Thyroid gland (tissue), 4 donors: ENCODE measurements around the gene LRRC8D. TPM values are rescaled to one million over a fixed set of nuclear protein-coding genes. Genes with fewer than 3 reads are reported as not detected.
"Not testable (repeated sequence)": the region's sequence is repeated elsewhere in the genome, so short reads cannot be mapped to it uniquely, and the experiment has no call there.

ENCODE experiments used
- DNase-seq, 2 donors: peaks; one replicate each; pipeline ENCODE4 v3.0.0-alpha.2; 2019
- H3K27ac ChIP-seq, 3 donors: fragments of 200-600 bp; sonication (generic); 1 replicate in 2 of 3; 2 replicates in 1 of 3; pipeline ENCODE4 v1.5.1; 2016 to 2019; ENCODE audit warnings: mild to moderate bottlenecking in 1 of 3, moderate library complexity in 1 of 3
- H3K27me3 ChIP-seq: fragments of 200-600 bp; sonication (generic); one replicate; pipeline ENCODE4 v1.5.1; 2019
- H3K36me3 ChIP-seq, 2 donors: fragments of 200-600 bp; sonication (generic); one replicate each; pipeline ENCODE4 v1.5.1; 2016 to 2019
- H3K4me1 ChIP-seq, 2 donors: fragments of 200-600 bp; sonication (generic); one replicate each; pipeline ENCODE4 v1.5.1; 2017 to 2019
- H3K4me3 ChIP-seq, 3 donors: fragments of 200-600 bp; sonication (generic); replicated peaks in 1 of 3; 1 replicate in 2 of 3; 2 replicates in 1 of 3; pipeline ENCODE4 v1.5.1; 2016; ENCODE audit warnings: mild to moderate bottlenecking in 1 of 3
- H3K9me3 ChIP-seq: fragments of 200-600 bp; sonication (generic); one replicate; pipeline ENCODE4 v1.5.1; 2017
- POLR2A ChIP-seq, 2 donors: fragments of 450-650 bp; IDR thresholded peaks; one replicate each; pipeline ENCODE4 v1.6.1; 2017; ENCODE audit warnings: antibody characterized with exemption in 2 of 2, mild to moderate bottlenecking in 2 of 2, moderate library complexity in 1 of 2
- WGBS, 2 donors: methylation state at CpG; one replicate each; pipeline ENCODE4 v1.1.5; 2017; 5-methylcytosine and 5-hydroxymethylcytosine counted together
- intact Hi-C: fragments of 100-400 bp; cut with DNase I; formaldehyde crosslinking; loops from one replicate; pipeline ENCODE4 v1.15.1; 2023
- total RNA-seq, 4 donors: library from RNA; depleted of rRNA; stranded (reverse); fragments of >200 nt; gene quantifications; one replicate each; pipeline ENCODE4 v1.2.3, GENCODE V29; 2016
- TF ChIP-seq, protein P1 (sequence below), 6 experiments: fragments of 200-600 bp in 3 of 6; fragments of 450-650 bp in 3 of 6; sonication (generic) in 3 of 6; IDR thresholded peaks; one replicate each; pipeline ENCODE4 v1.5.1; 2016 to 2019; ENCODE audit warnings: antibody characterized with exemption in 6 of 6, mild to moderate bottlenecking in 2 of 6, inconsistent platforms in 1 of 6, moderate library complexity in 1 of 6

The LRRC8D gene
- 10 to 100 TPM; 21.1 to 46.7 (median 35.3) TPM for total RNA-seq

DNA sequence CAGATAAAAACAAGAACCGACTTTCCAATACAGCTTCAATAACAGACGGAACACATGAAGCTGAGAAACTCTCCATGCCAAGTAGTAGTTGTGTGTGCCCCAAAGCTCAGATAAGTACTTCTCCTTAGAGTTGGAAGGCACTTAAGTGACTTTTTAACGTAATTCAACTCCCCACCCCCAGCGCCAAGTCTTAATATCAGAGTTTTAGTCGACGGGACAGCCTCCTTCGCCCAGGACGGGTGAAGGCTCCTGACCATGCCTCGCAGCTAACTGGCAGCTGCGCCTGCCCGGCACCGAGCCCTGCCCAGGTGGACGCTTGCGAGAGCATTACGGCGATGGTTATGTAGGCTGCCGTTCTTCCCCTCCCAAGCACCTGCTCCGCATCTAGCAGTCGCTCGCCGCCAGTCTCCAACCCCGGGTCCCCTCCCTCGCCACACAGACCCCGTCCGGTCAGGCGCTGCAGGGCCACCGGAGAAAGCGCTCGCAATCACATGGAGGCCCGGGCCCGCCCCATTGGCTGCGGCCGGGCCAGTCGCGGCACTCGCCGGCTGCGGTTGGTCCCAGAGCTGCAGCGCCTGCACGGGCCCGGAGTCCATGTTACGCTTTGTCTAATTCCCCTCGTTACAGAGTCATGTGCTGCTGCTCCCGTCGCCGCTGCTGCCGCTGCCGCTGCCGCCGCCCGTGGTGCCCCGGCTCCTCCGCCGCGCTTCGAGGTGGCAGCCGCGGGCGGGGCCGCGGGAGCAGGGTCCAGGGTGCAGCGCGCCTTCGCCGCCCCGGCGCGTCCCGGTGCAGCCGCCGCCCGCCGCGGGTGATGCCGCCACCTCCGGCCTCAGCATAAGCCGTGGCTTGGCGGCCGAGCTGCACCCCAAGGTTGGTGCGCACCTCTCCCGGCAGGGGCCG lies at the start of gene LRRC8D:
Gene LRRC8D (plus strand): TSS at position 611 of the 900 bp plus-strand sequence. CDS start 112,037 bp downstream, outside the sequence.
- intact Hi-C loops = no loop called here
- no peaks in the 10 kb centered on the region for H3K36me3 ChIP-seq
- H3K27ac ChIP-seq = peak within 1 kb of the TSS; percentile 72 to 88 (median 75)
- no peaks in the 10 kb centered on the region for H3K9me3 ChIP-seq
- 2% methylated on average over 14 to 20 of the region's 82 CpGs for WGBS, 2 donors
- peak; percentile 90 to 91 for DNase-seq
- peak within 1 kb of the TSS; percentile 27 to 94 (median 93) for H3K4me3 ChIP-seq
- H3K4me1 ChIP-seq = peaks cover 13 to 16% of the 10 kb centered on the region in 2 donors
- no peaks in the 10 kb centered on the region for H3K27me3 ChIP-seq
- TF ChIP-seq, protein P1, sequence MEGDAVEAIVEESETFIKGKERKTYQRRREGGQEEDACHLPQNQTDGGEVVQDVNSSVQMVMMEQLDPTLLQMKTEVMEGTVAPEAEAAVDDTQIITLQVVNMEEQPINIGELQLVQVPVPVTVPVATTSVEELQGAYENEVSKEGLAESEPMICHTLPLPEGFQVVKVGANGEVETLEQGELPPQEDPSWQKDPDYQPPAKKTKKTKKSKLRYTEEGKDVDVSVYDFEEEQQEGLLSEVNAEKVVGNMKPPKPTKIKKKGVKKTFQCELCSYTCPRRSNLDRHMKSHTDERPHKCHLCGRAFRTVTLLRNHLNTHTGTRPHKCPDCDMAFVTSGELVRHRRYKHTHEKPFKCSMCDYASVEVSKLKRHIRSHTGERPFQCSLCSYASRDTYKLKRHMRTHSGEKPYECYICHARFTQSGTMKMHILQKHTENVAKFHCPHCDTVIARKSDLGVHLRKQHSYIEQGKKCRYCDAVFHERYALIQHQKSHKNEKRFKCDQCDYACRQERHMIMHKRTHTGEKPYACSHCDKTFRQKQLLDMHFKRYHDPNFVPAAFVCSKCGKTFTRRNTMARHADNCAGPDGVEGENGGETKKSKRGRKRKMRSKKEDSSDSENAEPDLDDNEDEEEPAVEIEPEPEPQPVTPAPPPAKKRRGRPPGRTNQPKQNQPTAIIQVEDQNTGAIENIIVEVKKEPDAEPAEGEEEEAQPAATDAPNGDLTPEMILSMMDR (IDR thresholded peaks at IDR 0.05) = peak in 1 of 6 experiments; percentile 4
- peak; percentile 44 to 91 for TF ChIP-seq POLR2A (IDR thresholded peaks at IDR 0.05)

DNA sequence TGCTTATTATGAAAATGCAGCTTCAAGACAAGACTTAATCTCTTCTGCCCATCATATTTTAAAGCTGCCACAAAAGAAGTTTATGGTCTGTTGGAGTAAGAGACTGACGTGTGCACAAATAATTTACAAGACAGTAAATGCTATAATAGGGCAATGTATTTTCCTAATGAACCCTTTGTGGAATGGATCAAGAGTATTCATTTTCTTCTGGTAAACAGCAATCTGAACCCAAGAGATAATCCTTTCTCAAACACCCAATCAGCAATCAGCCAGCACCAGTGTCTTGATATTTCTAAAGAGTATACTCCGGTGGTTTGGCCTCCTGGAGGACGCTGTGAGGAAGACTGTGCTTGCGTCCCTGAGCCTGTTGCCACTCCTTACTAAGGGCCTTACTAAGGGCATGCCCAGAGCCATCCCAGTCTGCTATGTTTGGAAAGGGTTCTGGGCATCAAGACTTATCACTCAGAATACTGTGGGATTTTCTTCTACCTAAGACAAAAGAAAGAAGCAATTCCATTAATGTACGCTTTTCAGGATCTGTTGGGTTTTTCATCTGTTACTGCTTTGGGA lies 48.8 kb upstream of the LRRC8D start:
- Histone ChIP-seq H3K4me3 (no peak overlapping the region), H3K4me1 (no peaks in the 10 kb centered on the region), H3K36me3 (no peaks in the 10 kb centered on the region), H3K9me3 (no peaks in the 10 kb centered on the region), H3K27me3 (no peaks in the 10 kb centered on the region), H3K27ac (no peak overlapping the region)
- intact Hi-C loops = no loop called here
- no peak for DNase-seq
- WGBS, 2 donors = 92 to 93% methylated on average over 5 of the region's 5 CpGs
- TF ChIP-seq, protein P1 (IDR thresholded peaks at IDR 0.05) = no peak
- no peak for TF ChIP-seq POLR2A (IDR thresholded peaks at IDR 0.05)

DNA sequence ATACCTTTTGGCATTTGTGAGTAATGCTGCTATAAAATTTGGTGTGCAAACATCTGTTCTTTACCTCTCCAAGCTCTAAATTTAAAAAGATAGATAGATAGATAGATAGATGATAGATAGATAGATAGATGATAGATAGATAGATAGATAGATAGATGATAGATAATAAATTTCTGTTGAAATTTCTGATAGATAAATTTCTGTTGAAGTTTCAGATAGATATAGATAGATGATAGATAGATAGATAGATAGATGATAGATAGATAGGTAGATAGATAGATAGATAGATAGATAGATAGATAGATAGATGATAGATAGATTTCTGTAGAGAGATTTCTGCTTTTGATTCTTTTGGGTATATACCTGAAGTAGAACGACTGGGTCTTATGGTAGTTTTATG lies 44.7 kb upstream of the LRRC8D start:
- intact Hi-C loops, H3K9me3 ChIP-seq, H3K4me1 ChIP-seq, H3K4me3 ChIP-seq, DNase-seq, H3K27me3 ChIP-seq, H3K36me3 ChIP-seq, H3K27ac ChIP-seq: not testable (repeated sequence)
- WGBS, 2 donors = 85 to 92% methylated on average over 1 of the region's 1 CpG

DNA sequence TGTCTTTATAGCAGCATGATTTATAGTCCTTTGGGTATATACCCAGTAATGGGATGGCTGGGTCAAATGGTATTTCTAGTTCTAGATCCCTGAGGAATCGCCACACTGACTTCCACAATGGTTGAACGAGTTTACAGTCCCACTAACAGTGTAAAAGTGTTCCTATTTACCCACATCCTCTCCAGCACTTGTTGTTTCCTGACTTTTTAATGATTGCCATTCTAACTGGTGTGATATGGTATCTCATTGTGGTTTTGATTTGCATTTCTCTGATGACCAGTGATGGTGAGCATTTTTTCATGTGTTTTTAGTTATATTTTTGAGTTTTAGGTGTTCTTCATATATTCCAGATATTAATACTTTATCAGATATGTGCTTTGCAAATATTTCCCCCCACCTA lies 43.6 kb upstream of the LRRC8D start:
- H3K4me3 ChIP-seq, H3K36me3 ChIP-seq, H3K27me3 ChIP-seq, DNase-seq, H3K9me3 ChIP-seq, intact Hi-C loops, H3K27ac ChIP-seq, H3K4me1 ChIP-seq: not testable (repeated sequence)
- WGBS, 2 donors = 85 to 93% methylated on average over 2 of the region's 2 CpGs

DNA sequence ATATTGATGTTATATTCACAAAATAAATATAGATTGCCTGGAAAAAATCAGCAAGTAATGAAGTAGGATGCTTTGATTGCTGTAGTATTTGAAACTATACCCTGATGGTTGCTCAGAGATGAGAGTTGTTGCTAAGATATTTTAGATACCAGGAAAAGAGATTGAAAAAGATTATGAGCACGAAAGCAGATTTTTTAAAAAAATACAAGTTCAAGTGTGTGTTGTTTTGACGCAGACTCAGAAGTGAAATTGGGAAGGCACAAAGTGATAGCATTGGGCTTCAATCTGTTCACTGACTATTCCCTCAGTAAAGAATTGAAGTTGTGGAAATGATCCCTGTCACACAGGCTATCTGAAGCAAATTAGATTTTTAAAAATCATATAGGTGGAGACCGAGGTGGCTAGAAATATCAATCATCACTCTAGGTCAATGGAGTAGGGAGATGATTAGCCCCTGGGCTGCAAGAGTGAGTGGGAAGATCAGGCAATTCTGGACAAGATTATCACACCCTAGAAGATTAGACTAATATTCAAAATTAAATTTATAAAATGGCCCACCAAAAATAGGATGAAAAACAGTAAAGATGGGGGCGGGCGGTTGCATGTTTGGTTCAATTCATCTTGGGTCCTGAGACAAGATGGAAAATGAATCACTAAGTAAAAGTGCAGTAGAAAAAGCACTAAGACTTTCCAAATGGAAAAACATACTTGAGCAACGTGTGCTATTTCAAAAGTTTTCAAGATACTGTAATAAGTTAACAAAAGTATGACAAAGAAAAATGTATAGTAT lies 41.5 kb upstream of the LRRC8D start:
- H3K9me3 ChIP-seq = no peaks in the 10 kb centered on the region
- no peak overlapping the region for H3K4me3 ChIP-seq
- H3K4me1 ChIP-seq = no peaks in the 10 kb centered on the region
- TF ChIP-seq POLR2A (IDR thresholded peaks at IDR 0.05) = no peak
- TF ChIP-seq, protein P1 (IDR thresholded peaks at IDR 0.05) = no peak
- WGBS, 2 donors = 72 to 85% methylated on average over 6 of the region's 6 CpGs
- H3K27ac ChIP-seq = no peak overlapping the region
- DNase-seq = no peak
- H3K36me3 ChIP-seq = no peaks in the 10 kb centered on the region
- intact Hi-C loops = no loop called here
- H3K27me3 ChIP-seq = no peaks in the 10 kb centered on the region
